ENCODE results near the gene LLCFC1. TPM values are rescaled to one million over a fixed set of nuclear protein-coding genes. Genes with fewer than 3 reads are reported as not detected.

Gene LLCFC1
- total and polyA plus RNA-seq, 2 experiments from 2014 or later, result not detected

- no peaks in the 10 kb centered on the region for H3K36me3 Mint-ChIP-seq (ENCODE audit: low read depth)
- Histone ChIP-seq H3K4me1 (ENCODE audit: insufficient read depth) (no peaks in the 10 kb centered on the region), H3K4me2 (no peak overlapping the region), H4K20me1 (replicated peaks; ENCODE audit: insufficient read depth) (no peaks in the 10 kb centered on the region), H3K4me3 (no peak overlapping the region), H3K27ac (ENCODE audit: low read depth) (no peak overlapping the region), H2AFZ (no peak overlapping the region), H3K79me2 (replicated peaks; ENCODE audit: insufficient read depth) (no peaks in the 10 kb centered on the region), H3K27me3 (ENCODE audit: insufficient read depth) (no peaks in the 10 kb centered on the region), H3K9me2 (ENCODE audit: insufficient read depth) (peaks cover 6% of the 10 kb centered on the region; the same call in 1 of the 2 replicates), H3F3A (replicated peaks; ENCODE audit: low read depth) (no peaks in the 10 kb centered on the region), H3K36me3 (ENCODE audit: insufficient read depth) (no peaks in the 10 kb centered on the region)
- ATAC-seq, result no peak
- no peak overlapping the region for H3K4me3 Mint-ChIP-seq
- no peaks in the 10 kb centered on the region; the same call in 2 of the 3 replicates for H3K9me3 Mint-ChIP-seq
- no peak for DNase-seq (ENCODE audit: low spot score)
- peaks cover 6% of the 10 kb centered on the region for H3K27me3 Mint-ChIP-seq (ENCODE audit: insufficient read depth, low read depth, poor library complexity)
- peaks cover under 1% of the 10 kb centered on the region; the same call in 1 of the 3 replicates for H3K4me1 Mint-ChIP-seq
- no peak overlapping the region for H3K27ac Mint-ChIP-seq
- TF ChIP-seq CREB1 (CRISPR knock-in tag; IDR thresholded peaks at IDR 0.05; ENCODE audit: low read depth) (no peak), ZNF114 (CRISPR knock-in tag; IDR thresholded peaks at IDR 0.05) (no peak), CTCF (conservative IDR thresholded peaks at IDR 0.05; ENCODE audit: low read depth in 2 of 2) (no peak), NANOG (IDR thresholded peaks at IDR 0.05; ENCODE audit: borderline replicate concordance) (no peak)
These were observed 20.4 kb upstream of the LLCFC1 start for GRCh38 chr7:142918901-142919300.

GRCh38 chr7:142919656-142920055 is 19.6 kb upstream of the LLCFC1 start:
- H4K20me1 ChIP-seq (replicated peaks; ENCODE audit: insufficient read depth), result no peaks in the 10 kb centered on the region
- no peaks in the 10 kb centered on the region for H3K36me3 ChIP-seq (ENCODE audit: insufficient read depth)
- no peaks in the 10 kb centered on the region for H3K27me3 ChIP-seq (ENCODE audit: insufficient read depth)
- H3K27ac ChIP-seq (ENCODE audit: low read depth), result no peak overlapping the region
- H3K9me2 ChIP-seq (ENCODE audit: insufficient read depth), result 0 out of 2 replicates have a peak, but pooled peaks cover 3% of the 10 kb centered on the region
- no peaks in the 10 kb centered on the region for H3F3A ChIP-seq (replicated peaks; ENCODE audit: low read depth)
- no peaks in the 10 kb centered on the region for H3K79me2 ChIP-seq (replicated peaks; ENCODE audit: insufficient read depth)
- H3K4me3 ChIP-seq, result no peak overlapping the region
- no peak overlapping the region for H3K4me2 ChIP-seq
- Mint-ChIP-seq H3K36me3 (ENCODE audit: low read depth) (no peaks in the 10 kb centered on the region), H3K4me3 (no peak overlapping the region), H3K9me3 (no peaks in the 10 kb centered on the region), H3K27me3 (ENCODE audit: insufficient read depth, low read depth, poor library complexity) (peaks cover 5% of the 10 kb centered on the region), H3K4me1 (no peaks in the 10 kb centered on the region), H3K27ac (no peak overlapping the region)
- DNase-seq (ENCODE audit: low spot score) (no peak), ATAC-seq (no peak)
- H3K4me1 ChIP-seq (ENCODE audit: insufficient read depth), result no peaks in the 10 kb centered on the region
- H2AFZ ChIP-seq, result no peak overlapping the region
- no peak for TF ChIP-seq REST (IDR thresholded peaks at IDR 0.05; ENCODE audit: unreplicated experiment)
- no peak for TF ChIP-seq CTCF (conservative IDR thresholded peaks at IDR 0.05; ENCODE audit: low read depth in 2 of 2)
- no peak for TF ChIP-seq ZNF462 (CRISPR knock-in tag; IDR thresholded peaks at IDR 0.05)
- TF ChIP-seq NANOG (IDR thresholded peaks at IDR 0.05; ENCODE audit: borderline replicate concordance), result no peak
- TF ChIP-seq JUNB (IDR thresholded peaks at IDR 0.05; ENCODE audit: unreplicated experiment), result no peak

Data from GM23338 (cell line).